ENCODE data around the gene MMP10.
"Not testable (repeated sequence)": the region's sequence is repeated elsewhere in the genome, so short reads cannot be mapped to it uniquely, and the experiment has no call there.

Gene MMP10

DNA sequence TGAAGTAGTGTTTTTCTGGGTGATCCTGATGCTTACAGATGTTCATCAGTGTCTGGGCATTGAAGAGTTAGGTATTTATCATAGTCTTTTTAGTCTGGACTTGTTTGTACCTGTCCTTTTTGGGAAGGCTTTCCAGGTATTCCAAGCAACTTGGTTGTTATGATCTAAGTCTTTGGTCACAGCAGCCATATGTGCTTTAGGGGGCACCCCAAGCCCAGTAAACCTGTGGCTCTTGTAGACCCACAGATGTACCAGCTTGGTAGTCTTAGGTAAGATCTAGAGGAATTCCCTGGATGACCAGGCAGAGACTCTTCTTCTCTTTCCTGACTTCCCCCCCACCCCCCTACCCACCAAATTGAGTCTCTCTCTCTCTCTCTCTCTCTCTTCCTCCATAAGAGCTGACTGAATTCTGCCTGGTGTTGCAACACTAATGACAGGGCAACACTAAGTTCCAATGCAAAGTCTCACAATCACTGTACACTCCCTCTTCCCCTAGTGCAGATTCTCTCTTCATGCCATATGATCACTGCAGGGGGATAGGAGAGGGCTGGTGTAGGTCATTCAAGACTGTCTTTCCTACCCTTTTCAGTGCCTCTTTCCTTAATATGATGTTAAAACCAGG, 31.2 kb downstream of the MMP10 start:
- ChIA-PET CTCF (interaction anchor here (1.2 to 1.3 kb wide), 2 partner anchors 12 to 16 kb away, joined by 3 to 4 read pairs; no protein-coding TSS in a partner anchor), POLR2A (no interaction called here)
- no peaks in the 10 kb centered on the region for H3K9me3 ChIP-seq (ENCODE audit: control insufficient read depth, insufficient read depth, low read depth, low read length)
- TF ChIP-seq, protein P1, sequence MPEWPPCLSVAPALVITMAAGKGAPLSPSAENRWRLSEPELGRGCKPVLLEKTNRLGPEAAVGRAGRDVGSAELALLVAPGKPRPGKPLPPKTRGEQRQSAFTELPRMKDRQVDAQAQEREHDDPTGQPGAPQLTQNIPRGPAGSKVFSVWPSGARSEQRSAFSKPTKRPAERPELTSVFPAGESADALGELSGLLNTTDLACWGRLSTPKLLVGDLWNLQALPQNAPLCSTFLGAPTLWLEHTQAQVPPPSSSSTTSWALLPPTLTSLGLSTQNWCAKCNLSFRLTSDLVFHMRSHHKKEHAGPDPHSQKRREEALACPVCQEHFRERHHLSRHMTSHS (tag by site-specific recombination; IDR thresholded peaks at IDR 0.05): no peak
- TF ChIP-seq, protein P2, sequence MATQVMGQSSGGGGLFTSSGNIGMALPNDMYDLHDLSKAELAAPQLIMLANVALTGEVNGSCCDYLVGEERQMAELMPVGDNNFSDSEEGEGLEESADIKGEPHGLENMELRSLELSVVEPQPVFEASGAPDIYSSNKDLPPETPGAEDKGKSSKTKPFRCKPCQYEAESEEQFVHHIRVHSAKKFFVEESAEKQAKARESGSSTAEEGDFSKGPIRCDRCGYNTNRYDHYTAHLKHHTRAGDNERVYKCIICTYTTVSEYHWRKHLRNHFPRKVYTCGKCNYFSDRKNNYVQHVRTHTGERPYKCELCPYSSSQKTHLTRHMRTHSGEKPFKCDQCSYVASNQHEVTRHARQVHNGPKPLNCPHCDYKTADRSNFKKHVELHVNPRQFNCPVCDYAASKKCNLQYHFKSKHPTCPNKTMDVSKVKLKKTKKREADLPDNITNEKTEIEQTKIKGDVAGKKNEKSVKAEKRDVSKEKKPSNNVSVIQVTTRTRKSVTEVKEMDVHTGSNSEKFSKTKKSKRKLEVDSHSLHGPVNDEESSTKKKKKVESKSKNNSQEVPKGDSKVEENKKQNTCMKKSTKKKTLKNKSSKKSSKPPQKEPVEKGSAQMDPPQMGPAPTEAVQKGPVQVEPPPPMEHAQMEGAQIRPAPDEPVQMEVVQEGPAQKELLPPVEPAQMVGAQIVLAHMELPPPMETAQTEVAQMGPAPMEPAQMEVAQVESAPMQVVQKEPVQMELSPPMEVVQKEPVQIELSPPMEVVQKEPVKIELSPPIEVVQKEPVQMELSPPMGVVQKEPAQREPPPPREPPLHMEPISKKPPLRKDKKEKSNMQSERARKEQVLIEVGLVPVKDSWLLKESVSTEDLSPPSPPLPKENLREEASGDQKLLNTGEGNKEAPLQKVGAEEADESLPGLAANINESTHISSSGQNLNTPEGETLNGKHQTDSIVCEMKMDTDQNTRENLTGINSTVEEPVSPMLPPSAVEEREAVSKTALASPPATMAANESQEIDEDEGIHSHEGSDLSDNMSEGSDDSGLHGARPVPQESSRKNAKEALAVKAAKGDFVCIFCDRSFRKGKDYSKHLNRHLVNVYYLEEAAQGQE (tag by site-specific recombination; IDR thresholded peaks at IDR 0.05): no peak
- TF ChIP-seq, protein P3, sequence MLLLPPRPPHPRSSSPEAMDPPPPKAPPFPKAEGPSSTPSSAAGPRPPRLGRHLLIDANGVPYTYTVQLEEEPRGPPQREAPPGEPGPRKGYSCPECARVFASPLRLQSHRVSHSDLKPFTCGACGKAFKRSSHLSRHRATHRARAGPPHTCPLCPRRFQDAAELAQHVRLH (tag by site-specific recombination; IDR thresholded peaks at IDR 0.05): no peak
- no peak for TF ChIP-seq ZNF596 (tag by site-specific recombination; IDR thresholded peaks at IDR 0.05)
- TF ChIP-seq GLI2 (tag by site-specific recombination; IDR thresholded peaks at IDR 0.05; ENCODE audit: borderline replicate concordance, low read depth): no peak
- TF ChIP-seq, protein P4, sequence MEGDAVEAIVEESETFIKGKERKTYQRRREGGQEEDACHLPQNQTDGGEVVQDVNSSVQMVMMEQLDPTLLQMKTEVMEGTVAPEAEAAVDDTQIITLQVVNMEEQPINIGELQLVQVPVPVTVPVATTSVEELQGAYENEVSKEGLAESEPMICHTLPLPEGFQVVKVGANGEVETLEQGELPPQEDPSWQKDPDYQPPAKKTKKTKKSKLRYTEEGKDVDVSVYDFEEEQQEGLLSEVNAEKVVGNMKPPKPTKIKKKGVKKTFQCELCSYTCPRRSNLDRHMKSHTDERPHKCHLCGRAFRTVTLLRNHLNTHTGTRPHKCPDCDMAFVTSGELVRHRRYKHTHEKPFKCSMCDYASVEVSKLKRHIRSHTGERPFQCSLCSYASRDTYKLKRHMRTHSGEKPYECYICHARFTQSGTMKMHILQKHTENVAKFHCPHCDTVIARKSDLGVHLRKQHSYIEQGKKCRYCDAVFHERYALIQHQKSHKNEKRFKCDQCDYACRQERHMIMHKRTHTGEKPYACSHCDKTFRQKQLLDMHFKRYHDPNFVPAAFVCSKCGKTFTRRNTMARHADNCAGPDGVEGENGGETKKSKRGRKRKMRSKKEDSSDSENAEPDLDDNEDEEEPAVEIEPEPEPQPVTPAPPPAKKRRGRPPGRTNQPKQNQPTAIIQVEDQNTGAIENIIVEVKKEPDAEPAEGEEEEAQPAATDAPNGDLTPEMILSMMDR (tag by site-specific recombination; IDR thresholded peaks at IDR 0.05): no peak
- no peak overlapping the region for H3K4me3 ChIP-seq (ENCODE audit: low read depth, low read length)
- no peak overlapping the region for H3K27ac ChIP-seq (ENCODE audit: extremely low read depth, low read depth, low read length)
- H3K36me3 ChIP-seq (ENCODE audit: control insufficient read depth in 2 of 2, insufficient read depth in 1 of 2, low read length in 2 of 2): peaks cover 0 to 9% of the 10 kb centered on the region in 2 experiments; a peak in 1 of 3 replicates
- no peaks in the 10 kb centered on the region for H3K4me1 ChIP-seq (ENCODE audit: control insufficient read depth, insufficient read depth, low read length)

DNA sequence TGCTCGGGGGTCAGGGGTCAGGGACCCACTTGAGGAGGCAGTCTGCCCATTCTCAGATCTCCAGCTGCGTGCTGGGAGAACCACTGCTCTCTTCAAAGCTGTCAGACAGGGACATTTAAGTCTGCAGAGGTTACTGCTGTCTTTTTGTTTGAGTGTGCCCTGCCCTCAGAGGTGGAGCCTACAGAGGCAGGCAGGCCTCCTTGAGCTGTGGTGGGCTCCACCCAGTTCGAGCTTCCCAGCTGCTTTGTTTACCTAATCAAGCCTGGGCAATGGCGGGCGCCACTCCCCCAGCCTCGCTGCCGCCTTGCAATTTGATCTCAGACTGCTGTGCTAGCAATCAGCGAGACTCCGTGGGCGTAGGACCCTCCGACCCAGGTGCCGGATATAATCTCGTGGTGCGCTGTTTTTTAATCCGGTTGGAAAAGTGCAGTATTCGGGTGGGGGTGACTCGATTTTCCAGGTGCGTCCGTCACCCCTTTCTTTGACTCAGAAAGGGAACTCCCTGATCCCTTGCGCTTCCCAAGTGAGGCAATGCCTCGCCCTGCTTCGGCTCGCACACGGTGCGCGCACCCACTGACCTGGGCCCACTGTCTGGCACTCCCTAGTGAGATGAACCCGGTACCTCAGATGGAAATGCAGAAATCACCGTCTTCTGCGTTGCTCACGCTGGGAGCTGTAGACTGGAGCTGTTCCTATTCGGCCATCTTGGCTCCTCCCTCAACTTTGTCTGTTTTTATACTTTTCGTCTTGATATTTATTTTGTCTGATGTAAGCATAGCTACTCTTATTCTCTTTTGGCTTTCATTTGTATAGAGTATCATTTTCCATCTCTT, 33.5 kb downstream of the MMP10 start:
- H3K27ac ChIP-seq (ENCODE audit: extremely low read depth, low read depth, low read length); H3K4me1 ChIP-seq (ENCODE audit: control insufficient read depth, insufficient read depth, low read length); H3K4me3 ChIP-seq (ENCODE audit: low read depth, low read length); H3K9me3 ChIP-seq (ENCODE audit: control insufficient read depth, insufficient read depth, low read depth, low read length); H3K36me3 ChIP-seq (ENCODE audit: control insufficient read depth in 2 of 2, insufficient read depth in 1 of 2, low read length in 2 of 2); POLR2A ChIA-PET: not testable (repeated sequence)
- CTCF ChIA-PET: interaction anchor here (1.2 kb wide), 1 partner anchor 13 kb away, joined by 3 read pairs; no protein-coding TSS in a partner anchor
- TF ChIP-seq ZEB2 (tag by site-specific recombination; IDR thresholded peaks at IDR 0.05): peak; percentile 19; the same call in 1 of the 2 replicates
- TF ChIP-seq PRDM1 (tag by site-specific recombination; IDR thresholded peaks at IDR 0.05): peak; percentile 79
- 0 out of 2 replicates have a peak, but pooled peaks have one; percentile 41 for TF ChIP-seq ZXDB (tag by site-specific recombination; IDR thresholded peaks at IDR 0.05)
- TF ChIP-seq KLF1 (tag by site-specific recombination; IDR thresholded peaks at IDR 0.05): 0 out of 2 replicates have a peak, but pooled peaks have one; percentile 19
- TF ChIP-seq ZNF341 (tag by site-specific recombination; IDR thresholded peaks at IDR 0.05; ENCODE audit: low read depth): peak; percentile 85
- TF ChIP-seq ZNF335 (tag by site-specific recombination; conservative IDR thresholded peaks at IDR 0.05): peak; percentile 67
- TF ChIP-seq GLIS1 (tag by site-specific recombination; IDR thresholded peaks at IDR 0.05): peak; percentile 40; the same call in 1 of the 2 replicates
- peak; percentile 5 for TF ChIP-seq SETDB1 (IDR thresholded peaks at IDR 0.05; ENCODE audit: insufficient read length, low read length)
- TF ChIP-seq, protein P5, sequence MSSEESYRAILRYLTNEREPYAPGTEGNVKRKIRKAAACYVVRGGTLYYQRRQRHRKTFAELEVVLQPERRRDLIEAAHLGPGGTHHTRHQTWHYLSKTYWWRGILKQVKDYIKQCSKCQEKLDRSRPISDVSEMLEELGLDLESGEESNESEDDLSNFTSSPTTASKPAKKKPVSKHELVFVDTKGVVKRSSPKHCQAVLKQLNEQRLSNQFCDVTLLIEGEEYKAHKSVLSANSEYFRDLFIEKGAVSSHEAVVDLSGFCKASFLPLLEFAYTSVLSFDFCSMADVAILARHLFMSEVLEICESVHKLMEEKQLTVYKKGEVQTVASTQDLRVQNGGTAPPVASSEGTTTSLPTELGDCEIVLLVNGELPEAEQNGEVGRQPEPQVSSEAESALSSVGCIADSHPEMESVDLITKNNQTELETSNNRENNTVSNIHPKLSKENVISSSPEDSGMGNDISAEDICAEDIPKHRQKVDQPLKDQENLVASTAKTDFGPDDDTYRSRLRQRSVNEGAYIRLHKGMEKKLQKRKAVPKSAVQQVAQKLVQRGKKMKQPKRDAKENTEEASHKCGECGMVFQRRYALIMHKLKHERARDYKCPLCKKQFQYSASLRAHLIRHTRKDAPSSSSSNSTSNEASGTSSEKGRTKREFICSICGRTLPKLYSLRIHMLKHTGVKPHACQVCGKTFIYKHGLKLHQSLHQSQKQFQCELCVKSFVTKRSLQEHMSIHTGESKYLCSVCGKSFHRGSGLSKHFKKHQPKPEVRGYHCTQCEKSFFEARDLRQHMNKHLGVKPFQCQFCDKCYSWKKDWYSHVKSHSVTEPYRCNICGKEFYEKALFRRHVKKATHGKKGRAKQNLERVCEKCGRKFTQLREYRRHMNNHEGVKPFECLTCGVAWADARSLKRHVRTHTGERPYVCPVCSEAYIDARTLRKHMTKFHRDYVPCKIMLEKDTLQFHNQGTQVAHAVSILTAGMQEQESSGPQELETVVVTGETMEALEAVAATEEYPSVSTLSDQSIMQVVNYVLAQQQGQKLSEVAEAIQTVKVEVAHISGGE (tag by site-specific recombination; conservative IDR thresholded peaks at IDR 0.05; ENCODE audit: low read depth): peak; percentile 52
- TF ChIP-seq, protein P6, sequence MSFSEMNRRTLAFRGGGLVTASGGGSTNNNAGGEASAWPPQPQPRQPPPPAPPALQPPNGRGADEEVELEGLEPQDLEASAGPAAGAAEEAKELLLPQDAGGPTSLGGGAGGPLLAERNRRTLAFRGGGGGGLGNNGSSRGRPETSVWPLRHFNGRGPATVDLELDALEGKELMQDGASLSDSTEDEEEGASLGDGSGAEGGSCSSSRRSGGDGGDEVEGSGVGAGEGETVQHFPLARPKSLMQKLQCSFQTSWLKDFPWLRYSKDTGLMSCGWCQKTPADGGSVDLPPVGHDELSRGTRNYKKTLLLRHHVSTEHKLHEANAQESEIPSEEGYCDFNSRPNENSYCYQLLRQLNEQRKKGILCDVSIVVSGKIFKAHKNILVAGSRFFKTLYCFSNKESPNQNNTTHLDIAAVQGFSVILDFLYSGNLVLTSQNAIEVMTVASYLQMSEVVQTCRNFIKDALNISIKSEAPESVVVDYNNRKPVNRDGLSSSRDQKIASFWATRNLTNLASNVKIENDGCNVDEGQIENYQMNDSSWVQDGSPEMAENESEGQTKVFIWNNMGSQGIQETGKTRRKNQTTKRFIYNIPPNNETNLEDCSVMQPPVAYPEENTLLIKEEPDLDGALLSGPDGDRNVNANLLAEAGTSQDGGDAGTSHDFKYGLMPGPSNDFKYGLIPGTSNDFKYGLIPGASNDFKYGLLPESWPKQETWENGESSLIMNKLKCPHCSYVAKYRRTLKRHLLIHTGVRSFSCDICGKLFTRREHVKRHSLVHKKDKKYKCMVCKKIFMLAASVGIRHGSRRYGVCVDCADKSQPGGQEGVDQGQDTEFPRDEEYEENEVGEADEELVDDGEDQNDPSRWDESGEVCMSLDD (tag by site-specific recombination; IDR thresholded peaks at IDR 0.05): 0 out of 2 replicates have a peak, but pooled peaks have one; percentile 43
- TF ChIP-seq ZNF600 (tag by site-specific recombination; IDR thresholded peaks at IDR 0.05): 0 out of 2 replicates have a peak, but pooled peaks have one; percentile 39
- TF ChIP-seq SP7 (tag by site-specific recombination; IDR thresholded peaks at IDR 0.05): peak; percentile 46; the same call in 1 of the 2 replicates
- TF ChIP-seq ZBTB17 (tag by site-specific recombination; IDR thresholded peaks at IDR 0.05): peak; percentile 80
